Endothelial cell of umbilical vein (primary cell): ENCODE results near the gene JAG2.

Experiments
- CTCF ChIP-seq, 2 donors: IDR thresholded peaks; 1 replicate in 1 of 2; 2 replicates in 1 of 2; pipeline ENCODE4 v1.5.1; 2011; ENCODE audit warnings: low read length in 2 of 2, mild to moderate bottlenecking in 2 of 2, moderate library complexity in 2 of 2, control low read depth in 1 of 2, inconsistent platforms in 1 of 2, low read depth in 1 of 2; ENCODE audit not compliant: insufficient read depth in 1 of 2; ENCODE audit errors: extremely low read depth in 1 of 2
- EZH2 ChIP-seq: IDR thresholded peaks from 2 replicates; pipeline ENCODE4 v1.6.1; 2012; ENCODE audit warnings: borderline replicate concordance, low read depth, mild to moderate bottlenecking, moderate library complexity, low read length, inconsistent platforms; ENCODE audit not compliant: severe bottlenecking
- FOS ChIP-seq: IDR thresholded peaks from 2 replicates; pipeline ENCODE4 v1.6.1; 2011; ENCODE audit warnings: mild to moderate bottlenecking, low read length, moderate library complexity, borderline replicate concordance; ENCODE audit not compliant: insufficient read depth
- GATA2 ChIP-seq: IDR thresholded peaks from 2 replicates; pipeline ENCODE4 v1.7.0; 2011; ENCODE audit warnings: low read depth, mild to moderate bottlenecking, moderate library complexity, mixed read lengths, low read length; ENCODE audit not compliant: insufficient read length, insufficient read depth
- JUN ChIP-seq: IDR thresholded peaks from 2 replicates; pipeline ENCODE4 v1.6.1; 2011; ENCODE audit warnings: borderline replicate concordance, low read depth; ENCODE audit not compliant: insufficient read length, insufficient read depth
- MAX ChIP-seq: IDR thresholded peaks from 2 replicates; pipeline ENCODE4 v1.6.1; 2011; ENCODE audit not compliant: insufficient read depth, insufficient read length
- MYC ChIP-seq: IDR thresholded peaks from one replicate; pipeline ENCODE4 v1.6.1; 2011; ENCODE audit warnings: mild to moderate bottlenecking, low read depth, low read length
- POLR2A ChIP-seq: IDR thresholded peaks from 2 replicates; pipeline ENCODE4 v1.6.1; 2012; ENCODE audit warnings: low read depth, mild to moderate bottlenecking, control low read depth, low read length

GRCh38 chr14:105141486-105142281, 26.9 kb downstream of the JAG2 start:
- TF ChIP-seq CTCF (IDR thresholded peaks at IDR 0.05; ENCODE audit: extremely low read depth in 1 of 2, insufficient read depth in 1 of 2, low read depth in 1 of 2, low read length in 2 of 2) (no peak), POLR2A (no peak), EZH2 (no peak), GATA2 (no peak), FOS (no peak), MYC (no peak), JUN (no peak), MAX (no peak)
